Liver (tissue), 3 donors: ENCODE results near the gene RUFY1.

Source experiments
- GABPA ChIP-seq, 2 donors: IDR thresholded peaks in 1 of 2; conservative IDR thresholded peaks in 1 of 2; 2 replicates each; pipeline ENCODE4 v1.6.1; 2016; ENCODE audit warnings: antibody characterized with exemption in 2 of 2, mild to moderate bottlenecking in 1 of 2, moderate library complexity in 1 of 2
- JUND ChIP-seq, 2 donors: IDR thresholded peaks; 2 replicates each; pipeline ENCODE4 v1.6.1; 2016; ENCODE audit warnings: antibody characterized with exemption in 2 of 2
- RXRA ChIP-seq, 2 donors: IDR thresholded peaks; 2 replicates each; pipeline ENCODE4 v1.6.1; 2017 to 2018; ENCODE audit warnings: antibody characterized with exemption in 2 of 2, mild to moderate bottlenecking in 1 of 2
- TAF1 ChIP-seq: conservative IDR thresholded peaks from 2 replicates; pipeline ENCODE4 v1.6.1; 2016; ENCODE audit warnings: antibody characterized with exemption, mild to moderate bottlenecking
- YY1 ChIP-seq: IDR thresholded peaks from 2 replicates; pipeline ENCODE4 v1.6.1; 2016; ENCODE audit warnings: antibody characterized with exemption, mild to moderate bottlenecking
- TF ChIP-seq, protein P1 (sequence below): fragments of 150-350 bp; IDR thresholded peaks from 2 replicates; pipeline ENCODE4 v1.5.1; 2017; ENCODE audit warnings: improper control_type of control experiment, low read depth, low read length; ENCODE audit not compliant: missing input control
- TF ChIP-seq, protein P2 (sequence below): IDR thresholded peaks from 2 replicates; pipeline ENCODE4 v1.6.1; 2016; ENCODE audit warnings: antibody characterized with exemption, mild to moderate bottlenecking
- donor health status: healthy.
- donor health status: healthy.

DNA sequence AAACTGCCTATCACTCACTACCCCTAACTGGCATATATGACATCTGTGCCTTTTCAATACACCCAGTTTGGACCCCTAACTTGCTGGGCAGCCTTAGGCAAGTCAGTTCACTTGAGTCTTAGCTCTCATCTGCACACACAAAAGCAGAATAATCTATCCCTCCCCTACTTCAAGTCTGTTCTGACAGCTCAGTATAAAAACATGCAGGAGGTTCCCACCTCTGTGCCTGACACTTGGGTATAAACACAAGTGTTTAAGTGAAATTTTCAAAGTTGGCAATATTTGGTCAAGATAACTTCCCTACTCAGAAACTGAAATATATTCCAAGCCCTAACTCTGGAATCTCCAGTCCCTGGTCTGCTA is 60.5 kb downstream of the RUFY1 start:
- TF ChIP-seq, protein P1, sequence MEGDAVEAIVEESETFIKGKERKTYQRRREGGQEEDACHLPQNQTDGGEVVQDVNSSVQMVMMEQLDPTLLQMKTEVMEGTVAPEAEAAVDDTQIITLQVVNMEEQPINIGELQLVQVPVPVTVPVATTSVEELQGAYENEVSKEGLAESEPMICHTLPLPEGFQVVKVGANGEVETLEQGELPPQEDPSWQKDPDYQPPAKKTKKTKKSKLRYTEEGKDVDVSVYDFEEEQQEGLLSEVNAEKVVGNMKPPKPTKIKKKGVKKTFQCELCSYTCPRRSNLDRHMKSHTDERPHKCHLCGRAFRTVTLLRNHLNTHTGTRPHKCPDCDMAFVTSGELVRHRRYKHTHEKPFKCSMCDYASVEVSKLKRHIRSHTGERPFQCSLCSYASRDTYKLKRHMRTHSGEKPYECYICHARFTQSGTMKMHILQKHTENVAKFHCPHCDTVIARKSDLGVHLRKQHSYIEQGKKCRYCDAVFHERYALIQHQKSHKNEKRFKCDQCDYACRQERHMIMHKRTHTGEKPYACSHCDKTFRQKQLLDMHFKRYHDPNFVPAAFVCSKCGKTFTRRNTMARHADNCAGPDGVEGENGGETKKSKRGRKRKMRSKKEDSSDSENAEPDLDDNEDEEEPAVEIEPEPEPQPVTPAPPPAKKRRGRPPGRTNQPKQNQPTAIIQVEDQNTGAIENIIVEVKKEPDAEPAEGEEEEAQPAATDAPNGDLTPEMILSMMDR, result no peak
- TF ChIP-seq RXRA (IDR thresholded peaks at IDR 0.05) (no peak), YY1 (no peak), JUND (IDR thresholded peaks at IDR 0.05) (no peak), GABPA (IDR thresholded peaks at IDR 0.05 in 1 of 2, conservative IDR thresholded peaks at IDR 0.05 in 1 of 2) (no peak), TAF1 (no peak)
- TF ChIP-seq, protein P2, sequence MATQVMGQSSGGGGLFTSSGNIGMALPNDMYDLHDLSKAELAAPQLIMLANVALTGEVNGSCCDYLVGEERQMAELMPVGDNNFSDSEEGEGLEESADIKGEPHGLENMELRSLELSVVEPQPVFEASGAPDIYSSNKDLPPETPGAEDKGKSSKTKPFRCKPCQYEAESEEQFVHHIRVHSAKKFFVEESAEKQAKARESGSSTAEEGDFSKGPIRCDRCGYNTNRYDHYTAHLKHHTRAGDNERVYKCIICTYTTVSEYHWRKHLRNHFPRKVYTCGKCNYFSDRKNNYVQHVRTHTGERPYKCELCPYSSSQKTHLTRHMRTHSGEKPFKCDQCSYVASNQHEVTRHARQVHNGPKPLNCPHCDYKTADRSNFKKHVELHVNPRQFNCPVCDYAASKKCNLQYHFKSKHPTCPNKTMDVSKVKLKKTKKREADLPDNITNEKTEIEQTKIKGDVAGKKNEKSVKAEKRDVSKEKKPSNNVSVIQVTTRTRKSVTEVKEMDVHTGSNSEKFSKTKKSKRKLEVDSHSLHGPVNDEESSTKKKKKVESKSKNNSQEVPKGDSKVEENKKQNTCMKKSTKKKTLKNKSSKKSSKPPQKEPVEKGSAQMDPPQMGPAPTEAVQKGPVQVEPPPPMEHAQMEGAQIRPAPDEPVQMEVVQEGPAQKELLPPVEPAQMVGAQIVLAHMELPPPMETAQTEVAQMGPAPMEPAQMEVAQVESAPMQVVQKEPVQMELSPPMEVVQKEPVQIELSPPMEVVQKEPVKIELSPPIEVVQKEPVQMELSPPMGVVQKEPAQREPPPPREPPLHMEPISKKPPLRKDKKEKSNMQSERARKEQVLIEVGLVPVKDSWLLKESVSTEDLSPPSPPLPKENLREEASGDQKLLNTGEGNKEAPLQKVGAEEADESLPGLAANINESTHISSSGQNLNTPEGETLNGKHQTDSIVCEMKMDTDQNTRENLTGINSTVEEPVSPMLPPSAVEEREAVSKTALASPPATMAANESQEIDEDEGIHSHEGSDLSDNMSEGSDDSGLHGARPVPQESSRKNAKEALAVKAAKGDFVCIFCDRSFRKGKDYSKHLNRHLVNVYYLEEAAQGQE, result no peak
